ENCODE data around the gene KLK1.

The KLK1 gene

DNA sequence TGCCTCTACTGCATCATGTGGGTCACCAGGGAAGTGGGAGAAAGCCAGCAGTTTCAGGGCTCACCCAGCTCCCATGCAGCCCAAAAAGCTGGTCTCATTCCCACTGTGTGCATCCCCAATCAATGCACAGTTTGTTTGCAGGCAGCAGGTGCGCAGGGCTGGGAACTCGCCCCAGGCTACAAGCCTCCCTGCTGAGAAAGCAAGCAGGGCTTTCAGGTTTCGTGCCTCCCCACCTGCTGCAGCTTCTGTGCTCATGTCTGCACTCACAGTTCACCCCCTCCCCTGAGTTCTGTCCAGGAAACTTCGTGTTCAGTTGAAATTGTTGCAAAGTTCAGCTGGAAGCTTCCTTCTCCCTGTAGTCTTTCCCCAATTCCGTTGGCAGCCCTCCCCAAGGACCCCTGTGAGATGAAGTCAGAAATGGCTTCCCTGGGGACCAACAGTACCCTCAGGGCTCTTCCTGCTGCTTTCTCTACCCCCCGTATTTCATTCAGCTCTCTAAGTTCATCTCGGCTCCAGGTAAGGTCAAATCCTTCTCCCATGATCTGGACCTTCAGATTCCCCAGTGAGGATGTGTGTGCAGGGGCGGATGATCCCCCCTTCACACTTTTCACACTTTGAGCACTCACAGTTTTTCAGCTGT lies 20.8 kb upstream of the KLK1 start:
- TF ChIP-seq, protein P1, sequence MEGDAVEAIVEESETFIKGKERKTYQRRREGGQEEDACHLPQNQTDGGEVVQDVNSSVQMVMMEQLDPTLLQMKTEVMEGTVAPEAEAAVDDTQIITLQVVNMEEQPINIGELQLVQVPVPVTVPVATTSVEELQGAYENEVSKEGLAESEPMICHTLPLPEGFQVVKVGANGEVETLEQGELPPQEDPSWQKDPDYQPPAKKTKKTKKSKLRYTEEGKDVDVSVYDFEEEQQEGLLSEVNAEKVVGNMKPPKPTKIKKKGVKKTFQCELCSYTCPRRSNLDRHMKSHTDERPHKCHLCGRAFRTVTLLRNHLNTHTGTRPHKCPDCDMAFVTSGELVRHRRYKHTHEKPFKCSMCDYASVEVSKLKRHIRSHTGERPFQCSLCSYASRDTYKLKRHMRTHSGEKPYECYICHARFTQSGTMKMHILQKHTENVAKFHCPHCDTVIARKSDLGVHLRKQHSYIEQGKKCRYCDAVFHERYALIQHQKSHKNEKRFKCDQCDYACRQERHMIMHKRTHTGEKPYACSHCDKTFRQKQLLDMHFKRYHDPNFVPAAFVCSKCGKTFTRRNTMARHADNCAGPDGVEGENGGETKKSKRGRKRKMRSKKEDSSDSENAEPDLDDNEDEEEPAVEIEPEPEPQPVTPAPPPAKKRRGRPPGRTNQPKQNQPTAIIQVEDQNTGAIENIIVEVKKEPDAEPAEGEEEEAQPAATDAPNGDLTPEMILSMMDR (IDR thresholded peaks at IDR 0.05; ENCODE audit: low read depth, low read length): no peak
- in situ Hi-C loops (cut with HindIII; ENCODE audit: low sequenced_read_pairs): no loop called here
- no peak for DNase-seq (ENCODE audit: low read depth, low spot score)
- no peak overlapping the region for H3K4me3 ChIP-seq (ENCODE audit: low read depth, low read length)

DNA sequence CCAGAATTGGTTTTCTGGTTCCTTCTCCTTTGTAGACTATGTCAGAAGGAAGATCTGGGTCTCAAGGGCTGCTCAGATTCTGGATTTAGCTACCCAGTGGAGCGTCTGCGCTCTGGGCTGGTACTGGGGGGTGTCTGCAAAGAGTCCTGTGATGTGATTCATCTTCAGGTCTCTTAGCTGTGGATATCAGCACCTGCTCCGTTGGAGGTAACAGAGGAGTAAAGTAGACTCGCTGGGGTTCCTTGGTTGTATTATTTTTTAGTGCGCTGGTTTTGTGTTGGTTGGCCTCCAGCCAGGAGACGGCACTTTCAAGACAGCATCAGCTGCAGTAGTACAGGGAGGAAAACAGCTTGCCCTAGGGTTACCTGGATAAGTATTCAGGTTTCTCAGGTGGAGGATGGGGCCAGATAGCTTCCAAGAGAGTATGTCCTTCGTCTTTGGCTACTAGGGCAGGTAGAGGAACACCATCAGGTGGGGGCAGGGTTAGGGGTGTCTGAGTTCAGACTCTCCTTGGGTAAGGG lies 20.2 kb upstream of the KLK1 start:
- no peak overlapping the region for H3K4me3 ChIP-seq (ENCODE audit: low read depth, low read length)
- TF ChIP-seq, protein P1 (IDR thresholded peaks at IDR 0.05; ENCODE audit: low read depth, low read length): no peak
- DNase-seq (ENCODE audit: low read depth, low spot score): no peak
- in situ Hi-C loops (cut with HindIII; ENCODE audit: low sequenced_read_pairs): no loop called here

DNA sequence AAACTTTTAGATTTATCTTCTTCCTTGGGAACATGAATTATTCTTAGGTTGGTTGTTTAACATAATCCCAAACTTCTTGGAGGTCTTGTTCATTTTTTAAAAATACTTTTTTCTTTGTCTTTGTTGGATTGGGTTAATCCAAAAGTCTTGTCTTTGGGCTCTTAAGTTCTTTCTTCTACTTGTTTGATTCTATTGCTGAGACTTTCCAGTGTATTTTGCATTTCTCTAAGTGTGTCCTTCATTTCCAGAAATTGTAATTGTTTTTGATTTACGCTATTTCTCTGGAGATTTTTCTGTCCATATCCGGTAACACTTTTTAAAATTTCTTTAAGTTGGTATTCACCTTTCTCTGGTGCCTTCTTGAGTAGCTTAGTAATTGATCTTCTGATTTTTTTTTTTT lies 19.6 kb upstream of the KLK1 start:
- no peak for DNase-seq (ENCODE audit: low read depth, low spot score)
- TF ChIP-seq, protein P1 (IDR thresholded peaks at IDR 0.05; ENCODE audit: low read depth, low read length): no peak
- in situ Hi-C loops (cut with HindIII; ENCODE audit: low sequenced_read_pairs): no loop called here
- no peak overlapping the region for H3K4me3 ChIP-seq (ENCODE audit: low read depth, low read length)

DNA sequence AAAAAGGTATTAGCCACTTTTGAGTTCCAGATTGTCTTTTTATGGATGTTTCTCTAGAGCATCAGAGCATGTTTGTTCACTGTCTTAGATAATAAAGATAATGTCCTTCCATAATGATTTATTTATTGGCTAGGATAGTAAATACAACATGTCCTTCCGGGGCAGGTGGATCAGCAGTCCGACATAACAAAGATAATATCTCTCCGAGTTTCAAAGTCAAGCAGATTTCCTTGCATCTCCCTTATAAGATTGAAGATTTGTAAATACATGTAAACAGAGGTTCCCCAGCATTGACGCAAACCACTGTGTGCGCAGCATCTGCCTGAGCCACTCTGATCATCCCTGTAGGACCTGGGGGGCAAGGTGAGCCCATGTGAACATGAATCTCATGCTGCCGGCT lies 18.5 kb upstream of the KLK1 start:
- TF ChIP-seq, protein P1 (IDR thresholded peaks at IDR 0.05; ENCODE audit: low read depth, low read length): no peak
- DNase-seq (ENCODE audit: low read depth, low spot score): no peak
- no peak overlapping the region for H3K4me3 ChIP-seq (ENCODE audit: low read depth, low read length)
- in situ Hi-C loops (cut with HindIII; ENCODE audit: low sequenced_read_pairs): no loop called here

DNA sequence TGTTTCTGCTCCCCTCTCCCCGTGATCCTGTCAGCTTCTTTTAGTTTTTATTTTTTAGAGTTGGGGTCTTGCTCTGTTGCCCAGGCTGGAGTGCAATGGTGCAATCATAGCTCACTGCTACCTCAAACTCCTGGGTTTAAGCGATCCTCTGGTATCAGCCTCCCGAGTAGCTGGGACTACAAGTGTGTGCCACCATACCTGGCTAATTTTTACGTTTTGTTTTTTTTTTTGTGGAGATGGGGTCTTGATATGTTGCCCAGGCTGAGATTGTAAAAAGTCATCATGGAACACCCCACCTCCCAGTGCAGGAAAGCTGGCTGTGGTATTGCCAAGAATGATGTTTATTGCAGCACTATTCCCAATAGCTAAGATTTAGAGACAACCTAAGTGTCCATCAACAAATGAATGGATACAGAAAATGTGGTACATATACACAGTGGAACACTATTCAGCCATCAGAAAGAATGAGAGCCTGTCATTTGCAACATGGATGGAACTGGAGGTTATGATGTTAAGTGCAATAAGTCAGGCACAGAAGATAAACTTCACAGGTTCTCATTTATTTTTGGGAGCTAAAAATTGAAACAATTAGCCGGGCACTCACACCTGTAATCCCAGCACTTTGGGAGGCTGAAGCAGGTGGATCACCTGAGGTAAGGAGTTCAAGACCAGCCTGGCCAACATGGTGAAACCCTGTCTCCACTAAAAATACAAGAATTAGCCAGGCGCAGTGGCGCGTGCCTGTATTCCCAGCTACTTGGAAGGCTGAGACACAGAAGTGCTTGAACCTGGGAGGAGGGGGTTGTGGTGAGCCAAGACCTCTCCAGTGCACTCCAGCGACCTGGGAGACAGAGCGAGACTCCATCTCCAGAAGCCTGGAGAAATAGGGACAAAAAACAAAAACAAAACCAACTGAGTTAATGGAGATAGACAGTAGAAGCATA lies 16.4 kb upstream of the KLK1 start:
- no peak for DNase-seq (ENCODE audit: low read depth, low spot score)
- in situ Hi-C loops (cut with HindIII; ENCODE audit: low sequenced_read_pairs): no loop called here
- TF ChIP-seq, protein P1 (IDR thresholded peaks at IDR 0.05; ENCODE audit: low read depth, low read length): no peak
- no peak overlapping the region for H3K4me3 ChIP-seq (ENCODE audit: low read depth, low read length)

DNA sequence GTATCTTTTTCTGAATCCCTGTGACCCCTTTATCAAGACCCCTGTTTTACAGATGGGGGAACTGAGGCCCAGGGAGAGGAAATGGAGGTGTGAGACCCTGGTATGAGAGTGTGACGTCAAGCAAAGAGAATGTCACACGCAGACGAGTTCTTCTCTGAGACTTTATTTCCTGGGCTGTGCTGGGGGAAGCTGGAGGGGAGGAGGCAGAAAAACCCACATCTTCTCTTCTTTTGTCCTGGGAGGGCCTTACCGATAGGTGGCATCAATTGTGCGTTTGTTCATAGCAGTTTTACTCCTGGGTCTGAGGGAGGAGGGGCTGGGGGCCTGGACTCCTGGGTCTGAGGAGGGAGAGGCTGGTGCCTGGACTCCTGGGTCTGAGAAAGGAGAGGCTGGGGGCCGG lies 14.7 kb upstream of the KLK1 start:
- no peak overlapping the region for H3K4me3 ChIP-seq (ENCODE audit: low read depth, low read length)
- TF ChIP-seq, protein P1 (IDR thresholded peaks at IDR 0.05; ENCODE audit: low read depth, low read length): peak; percentile 4
- DNase-seq (ENCODE audit: low read depth, low spot score): no peak
- in situ Hi-C loops (cut with HindIII; ENCODE audit: low sequenced_read_pairs): no loop called here
